HEK293 (cell line): ENCODE data around the gene TNFRSF21.
A peak's percentile ranks its signal among the peaks of the same experiment; 100 is the strongest.

ENCODE experiments used
- CTCF ChIA-PET: fragments of 350-600 bp; formaldehyde crosslinking; extraction: SDS; loops from one replicate; lab custom pipeline; 2021; ENCODE audit warnings: antibody characterized with exemption; lab: Yijun Ruan, JAX
- POLR2A ChIA-PET: fragments of 300-600 bp; formaldehyde crosslinking; extraction: SDS; loops from one replicate; lab custom pipeline; 2020; ENCODE audit warnings: antibody characterized with exemption, inconsistent platforms; lab: Yijun Ruan, JAX
- H3K27ac ChIP-seq: fragments of 200-500 bp; sonication (Bioruptor generic); 2 replicates; pipeline ENCODE4 v1.5.1; 2014; ENCODE audit warnings: low read depth, low read length, control low read depth, inconsistent platforms; ENCODE audit errors: extremely low read depth
- H3K36me3 ChIP-seq, 2 experiments: fragments of 200-500 bp in 1 of 2; sonication (Bioruptor generic) in 1 of 2; 1 replicate in 1 of 2; 2 replicates in 1 of 2; pipeline ENCODE4 v1.5.1; 2014 to 2017; ENCODE audit warnings: inconsistent platforms in 2 of 2, low read length in 2 of 2; ENCODE audit not compliant: control insufficient read depth in 2 of 2, insufficient read depth in 1 of 2
- H3K4me1 ChIP-seq: fragments of 200-500 bp; sonication (Bioruptor generic); 2 replicates; pipeline ENCODE4 v1.5.1; 2014; ENCODE audit warnings: mild to moderate bottlenecking, low read length, inconsistent platforms; ENCODE audit not compliant: control insufficient read depth, insufficient read depth
- H3K4me3 ChIP-seq: 2 replicates; pipeline ENCODE4 v1.5.1; 2011; ENCODE audit warnings: low read depth, mild to moderate bottlenecking, control low read depth, low read length, moderate library complexity
- H3K9me3 ChIP-seq: fragments of 200-500 bp; sonication (Bioruptor generic); 2 replicates; pipeline ENCODE4 v1.5.1; 2014; ENCODE audit warnings: low read depth, low read length, inconsistent platforms; ENCODE audit not compliant: control insufficient read depth, insufficient read depth
- EGR2 ChIP-seq: fragments of 450-650 bp; formaldehyde crosslinking; IDR thresholded peaks from 2 replicates; pipeline ENCODE4 v1.5.1; 2016; ENCODE audit warnings: low read depth, missing biosample characterization, missing genetic modification characterization
- FEZF1 ChIP-seq: fragments of 450-650 bp; formaldehyde crosslinking; IDR thresholded peaks from 2 replicates; pipeline ENCODE4 v1.5.1; 2016; ENCODE audit warnings: missing biosample characterization, missing genetic modification characterization
- KLF10 ChIP-seq: fragments of 450-650 bp; IDR thresholded peaks from 2 replicates; pipeline ENCODE4 v1.5.1; 2018; ENCODE audit warnings: missing biosample characterization, mild to moderate bottlenecking, missing genetic modification characterization
- PRDM6 ChIP-seq: fragments of 450-650 bp; formaldehyde crosslinking; IDR thresholded peaks from 2 replicates; pipeline ENCODE4 v1.5.1; 2017; ENCODE audit warnings: missing biosample characterization, missing genetic modification characterization
- ZBTB20 ChIP-seq: fragments of 450-650 bp; formaldehyde crosslinking; IDR thresholded peaks from 2 replicates; pipeline ENCODE4 v1.5.1; 2016; ENCODE audit warnings: missing biosample characterization, missing genetic modification characterization
- ZEB2 ChIP-seq: fragments of 450-650 bp; formaldehyde crosslinking; IDR thresholded peaks from 2 replicates; pipeline ENCODE4 v1.5.1; 2016; ENCODE audit warnings: missing biosample characterization, missing genetic modification characterization
- ZFHX2 ChIP-seq: fragments of 450-650 bp; formaldehyde crosslinking; conservative IDR thresholded peaks from 2 replicates; pipeline ENCODE4 v1.5.1; 2016; ENCODE audit warnings: missing biosample characterization, missing genetic modification characterization
- ZNF140 ChIP-seq: fragments of 450-650 bp; formaldehyde crosslinking; IDR thresholded peaks from 2 replicates; pipeline ENCODE4 v1.5.1; 2016; ENCODE audit warnings: missing biosample characterization, missing genetic modification characterization
- ZNF221 ChIP-seq: fragments of 450-650 bp; formaldehyde crosslinking; IDR thresholded peaks from 2 replicates; pipeline ENCODE4 v1.5.1; 2017; ENCODE audit warnings: missing biosample characterization, missing genetic modification characterization, borderline replicate concordance
- ZNF223 ChIP-seq: fragments of 450-650 bp; formaldehyde crosslinking; IDR thresholded peaks from 2 replicates; pipeline ENCODE4 v1.5.1; 2016; ENCODE audit warnings: missing biosample characterization, missing genetic modification characterization
- ZNF266 ChIP-seq: fragments of 450-650 bp; formaldehyde crosslinking; IDR thresholded peaks from 2 replicates; pipeline ENCODE4 v1.5.1; 2016; ENCODE audit warnings: missing biosample characterization, missing genetic modification characterization, low read depth
- ZNF488 ChIP-seq: fragments of 450-650 bp; formaldehyde crosslinking; IDR thresholded peaks from 2 replicates; pipeline ENCODE4 v1.5.1; 2016; ENCODE audit warnings: missing biosample characterization, missing genetic modification characterization
- TF ChIP-seq, protein P1 (sequence below): fragments of 450-650 bp; formaldehyde crosslinking; IDR thresholded peaks from 2 replicates; pipeline ENCODE4 v1.5.0; 2017; ENCODE audit warnings: missing biosample characterization, missing genetic modification characterization, borderline replicate concordance
- TF ChIP-seq, protein P2 (sequence below): fragments of 450-650 bp; formaldehyde crosslinking; IDR thresholded peaks from 2 replicates; pipeline ENCODE4 v1.5.1; 2017; ENCODE audit warnings: missing biosample characterization, missing genetic modification characterization

The TNFRSF21 gene

DNA sequence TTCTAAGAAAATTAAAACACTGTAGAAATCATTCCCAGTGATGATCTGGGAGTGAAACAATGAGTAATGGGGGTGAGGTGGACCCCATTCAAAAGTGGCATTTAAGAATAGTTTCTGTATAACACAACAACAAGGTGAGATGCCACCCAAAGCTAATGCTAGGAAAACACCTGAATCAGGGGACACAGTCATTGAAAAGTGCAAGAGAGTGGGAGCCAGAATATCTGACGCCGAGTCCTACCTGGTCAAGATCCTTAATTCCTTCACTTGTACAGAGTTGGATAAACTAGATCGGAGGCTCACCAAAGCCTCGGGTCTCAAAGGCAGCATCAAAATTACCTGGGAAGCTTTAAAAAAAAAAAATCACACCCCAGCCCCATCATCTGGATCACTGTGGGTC is 17.7 kb downstream of the TNFRSF21 start (continued):
- TF ChIP-seq, protein P1, sequence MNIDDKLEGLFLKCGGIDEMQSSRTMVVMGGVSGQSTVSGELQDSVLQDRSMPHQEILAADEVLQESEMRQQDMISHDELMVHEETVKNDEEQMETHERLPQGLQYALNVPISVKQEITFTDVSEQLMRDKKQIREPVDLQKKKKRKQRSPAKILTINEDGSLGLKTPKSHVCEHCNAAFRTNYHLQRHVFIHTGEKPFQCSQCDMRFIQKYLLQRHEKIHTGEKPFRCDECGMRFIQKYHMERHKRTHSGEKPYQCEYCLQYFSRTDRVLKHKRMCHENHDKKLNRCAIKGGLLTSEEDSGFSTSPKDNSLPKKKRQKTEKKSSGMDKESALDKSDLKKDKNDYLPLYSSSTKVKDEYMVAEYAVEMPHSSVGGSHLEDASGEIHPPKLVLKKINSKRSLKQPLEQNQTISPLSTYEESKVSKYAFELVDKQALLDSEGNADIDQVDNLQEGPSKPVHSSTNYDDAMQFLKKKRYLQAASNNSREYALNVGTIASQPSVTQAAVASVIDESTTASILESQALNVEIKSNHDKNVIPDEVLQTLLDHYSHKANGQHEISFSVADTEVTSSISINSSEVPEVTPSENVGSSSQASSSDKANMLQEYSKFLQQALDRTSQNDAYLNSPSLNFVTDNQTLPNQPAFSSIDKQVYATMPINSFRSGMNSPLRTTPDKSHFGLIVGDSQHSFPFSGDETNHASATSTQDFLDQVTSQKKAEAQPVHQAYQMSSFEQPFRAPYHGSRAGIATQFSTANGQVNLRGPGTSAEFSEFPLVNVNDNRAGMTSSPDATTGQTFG (tag by site-specific recombination): no peak

- POLR2A ChIA-PET: interaction anchor here (1.4 to 1.9 kb wide), 2 partner anchors 15 to 19 kb away, joined by 3 to 4 read pairs; no protein-coding TSS in a partner anchor
- Histone ChIP-seq H3K9me3 (no peaks in the 10 kb centered on the region), H3K36me3 (peaks cover 0 to 12% of the 10 kb centered on the region in 2 experiments; a peak in 1 of 3 replicates), H3K4me1 (peaks cover 5% of the 10 kb centered on the region; the same call in 1 of the 2 replicates), H3K27ac (no peak overlapping the region), H3K4me3 (no peak overlapping the region)
- CTCF ChIA-PET: interaction anchor here (0.8 to 1.0 kb wide), 2 partner anchors 15 to 362 kb away, joined by 3 read pairs; no protein-coding TSS in a partner anchor
- TF ChIP-seq ZNF221 (tag by site-specific recombination) (no peak), EGR2 (tag by site-specific recombination) (peak; percentile 90), ZNF266 (no peak), KLF10 (tag by site-specific recombination) (peak; percentile 30; the same call in 1 of the 2 replicates), ZNF488 (tag by site-specific recombination) (no peak), FEZF1 (tag by site-specific recombination) (peak; percentile 52), ZBTB20 (tag by site-specific recombination) (no peak), PRDM6 (tag by site-specific recombination) (peak; percentile 71), ZFHX2 (tag by site-specific recombination) (peak; percentile 92), ZNF223 (tag by site-specific recombination) (no peak), ZEB2 (tag by site-specific recombination) (no peak), ZNF140 (tag by site-specific recombination) (0 out of 2 replicates have a peak, but pooled peaks have one; percentile 7)
- TF ChIP-seq, protein P2, sequence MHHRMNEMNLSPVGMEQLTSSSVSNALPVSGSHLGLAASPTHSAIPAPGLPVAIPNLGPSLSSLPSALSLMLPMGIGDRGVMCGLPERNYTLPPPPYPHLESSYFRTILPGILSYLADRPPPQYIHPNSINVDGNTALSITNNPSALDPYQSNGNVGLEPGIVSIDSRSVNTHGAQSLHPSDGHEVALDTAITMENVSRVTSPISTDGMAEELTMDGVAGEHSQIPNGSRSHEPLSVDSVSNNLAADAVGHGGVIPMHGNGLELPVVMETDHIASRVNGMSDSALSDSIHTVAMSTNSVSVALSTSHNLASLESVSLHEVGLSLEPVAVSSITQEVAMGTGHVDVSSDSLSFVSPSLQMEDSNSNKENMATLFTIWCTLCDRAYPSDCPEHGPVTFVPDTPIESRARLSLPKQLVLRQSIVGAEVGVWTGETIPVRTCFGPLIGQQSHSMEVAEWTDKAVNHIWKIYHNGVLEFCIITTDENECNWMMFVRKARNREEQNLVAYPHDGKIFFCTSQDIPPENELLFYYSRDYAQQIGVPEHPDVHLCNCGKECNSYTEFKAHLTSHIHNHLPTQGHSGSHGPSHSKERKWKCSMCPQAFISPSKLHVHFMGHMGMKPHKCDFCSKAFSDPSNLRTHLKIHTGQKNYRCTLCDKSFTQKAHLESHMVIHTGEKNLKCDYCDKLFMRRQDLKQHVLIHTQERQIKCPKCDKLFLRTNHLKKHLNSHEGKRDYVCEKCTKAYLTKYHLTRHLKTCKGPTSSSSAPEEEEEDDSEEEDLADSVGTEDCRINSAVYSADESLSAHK (tag by site-specific recombination): peak; percentile 60; the same call in 1 of the 2 replicates
Measured at GRCh38 chr6:47290124-47290834, 19.4 kb downstream of the TNFRSF21 start.
